Measurements from ENCODE around the gene PLCD3.

The PLCD3 gene

GRCh38 chr17:45135192-45135977, 3.1 kb upstream of the PLCD3 start, which contains the start of gene ACBD4:
ACBD4 (plus strand) TSS chr17:45135687; CDS start chr17:45136145, 458 bp downstream.
- H3K4me1 ChIP-seq (ENCODE audit: control insufficient read depth in 1 of 2, insufficient read depth in 2 of 2, low read length in 2 of 2): peaks cover 43 to 47% of the 10 kb centered on the region in 2 donors

GRCh38 chr17:45132572-45133463, 503 bp upstream of the PLCD3 start:
- Histone ChIP-seq H3K4me1 (ENCODE audit: control insufficient read depth in 1 of 2, insufficient read depth in 2 of 2, low read length in 2 of 2) (peaks cover 56 to 59% of the 10 kb centered on the region in 2 donors), H3K27me3 (ENCODE audit: control insufficient read depth in 1 of 2, insufficient read depth in 2 of 2, low read length in 2 of 2) (no peaks in the 10 kb centered on the region)

More at GRCh38 chr17:45135192-45135977, 3.1 kb upstream of the PLCD3 start, which contains the start of gene ACBD4:
- Histone ChIP-seq H3K9ac (ENCODE audit: low read depth in 1 of 2, low read length in 2 of 2) (peak within 1 kb of the TSS; percentile 86 to 97), H3K36me3 (ENCODE audit: control insufficient read depth in 1 of 2, insufficient read depth in 2 of 2, low read length in 2 of 2) (peaks cover 0 to 9% of the 10 kb centered on the region in 2 donors), H3K27ac (ENCODE audit: low read depth, low read length) (peak within 1 kb of the TSS; percentile 68), H3K27me3 (ENCODE audit: control insufficient read depth in 1 of 2, insufficient read depth in 2 of 2, low read length in 2 of 2) (no peaks in the 10 kb centered on the region), H3K4me3 (ENCODE audit: low read depth in 1 of 2, low read length in 2 of 2) (peak within 1 kb of the TSS; percentile 88 to 91), H3K9me3 (ENCODE audit: control insufficient read depth in 1 of 2, low read length in 2 of 2) (no peaks in the 10 kb centered on the region)

GRCh38 chr17:45131616-45132319, 547 bp downstream of the PLCD3 start:
- peak overlapping the region; percentile 46 to 51 for H3K9ac ChIP-seq (ENCODE audit: low read depth in 1 of 2, low read length in 2 of 2)

More at GRCh38 chr17:45132572-45133463, 503 bp upstream of the PLCD3 start:
- Histone ChIP-seq H3K9ac (ENCODE audit: low read depth in 1 of 2, low read length in 2 of 2) (peak overlapping the region; percentile 84 to 95), H3K4me3 (ENCODE audit: low read depth in 1 of 2, low read length in 2 of 2) (peak overlapping the region; percentile 87 to 89), H3K27ac (ENCODE audit: low read depth, low read length) (peak overlapping the region; percentile 94), H3K36me3 (ENCODE audit: control insufficient read depth in 1 of 2, insufficient read depth in 2 of 2, low read length in 2 of 2) (no peaks in the 10 kb centered on the region), H3K9me3 (ENCODE audit: control insufficient read depth in 1 of 2, low read length in 2 of 2) (no peaks in the 10 kb centered on the region)

GRCh38 chr17:45130681-45131615, 1.4 kb downstream of the PLCD3 start:
- Histone ChIP-seq H3K27ac (ENCODE audit: low read depth, low read length) (no peak overlapping the region), H3K9ac (ENCODE audit: low read depth in 1 of 2, low read length in 2 of 2) (peak overlapping the region in 1 of 2 donors; percentile 1), H3K4me1 (ENCODE audit: control insufficient read depth in 1 of 2, insufficient read depth in 2 of 2, low read length in 2 of 2) (peaks cover 48 to 56% of the 10 kb centered on the region in 2 donors)

More at GRCh38 chr17:45131616-45132319, 547 bp downstream of the PLCD3 start:
- Histone ChIP-seq H3K9me3 (ENCODE audit: control insufficient read depth in 1 of 2, low read length in 2 of 2) (no peaks in the 10 kb centered on the region), H3K4me3 (ENCODE audit: low read depth in 1 of 2, low read length in 2 of 2) (peak overlapping the region; percentile 53 to 62), H3K4me1 (ENCODE audit: control insufficient read depth in 1 of 2, insufficient read depth in 2 of 2, low read length in 2 of 2) (peaks cover 56 to 64% of the 10 kb centered on the region in 2 donors), H3K27me3 (ENCODE audit: control insufficient read depth in 1 of 2, insufficient read depth in 2 of 2, low read length in 2 of 2) (no peaks in the 10 kb centered on the region), H3K36me3 (ENCODE audit: control insufficient read depth in 1 of 2, insufficient read depth in 2 of 2, low read length in 2 of 2) (no peaks in the 10 kb centered on the region), H3K27ac (ENCODE audit: low read depth, low read length) (no peak overlapping the region)

GRCh38 chr17:45129940-45130680, 2.2 kb downstream of the PLCD3 start:
- Histone ChIP-seq H3K9ac (ENCODE audit: low read depth in 1 of 2, low read length in 2 of 2) (no peak overlapping the region), H3K36me3 (ENCODE audit: control insufficient read depth in 1 of 2, insufficient read depth in 2 of 2, low read length in 2 of 2) (no peaks in the 10 kb centered on the region), H3K4me3 (ENCODE audit: low read depth in 1 of 2, low read length in 2 of 2) (no peak overlapping the region), H3K27me3 (ENCODE audit: control insufficient read depth in 1 of 2, insufficient read depth in 2 of 2, low read length in 2 of 2) (no peaks in the 10 kb centered on the region), H3K27ac (ENCODE audit: low read depth, low read length) (no peak overlapping the region), H3K9me3 (ENCODE audit: control insufficient read depth in 1 of 2, low read length in 2 of 2) (no peaks in the 10 kb centered on the region), H3K4me1 (ENCODE audit: control insufficient read depth in 1 of 2, insufficient read depth in 2 of 2, low read length in 2 of 2) (peaks cover 45 to 53% of the 10 kb centered on the region in 2 donors)

More at GRCh38 chr17:45130681-45131615, 1.4 kb downstream of the PLCD3 start:
- Histone ChIP-seq H3K4me3 (ENCODE audit: low read depth in 1 of 2, low read length in 2 of 2) (peak overlapping the region in 1 of 2 donors; percentile 53), H3K9me3 (ENCODE audit: control insufficient read depth in 1 of 2, low read length in 2 of 2) (no peaks in the 10 kb centered on the region), H3K36me3 (ENCODE audit: control insufficient read depth in 1 of 2, insufficient read depth in 2 of 2, low read length in 2 of 2) (no peaks in the 10 kb centered on the region), H3K27me3 (ENCODE audit: control insufficient read depth in 1 of 2, insufficient read depth in 2 of 2, low read length in 2 of 2) (no peaks in the 10 kb centered on the region)

GRCh38 chr17:45129426-45129939, 2.8 kb downstream of the PLCD3 start:
- no peak overlapping the region for H3K4me3 ChIP-seq (ENCODE audit: low read depth in 1 of 2, low read length in 2 of 2)
- H3K27ac ChIP-seq (ENCODE audit: low read depth, low read length): no peak overlapping the region
- H3K4me1 ChIP-seq (ENCODE audit: control insufficient read depth in 1 of 2, insufficient read depth in 2 of 2, low read length in 2 of 2): peaks cover 47 to 56% of the 10 kb centered on the region in 2 donors

GRCh38 chr17:45128989-45129388, 3.3 kb downstream of the PLCD3 start:
- H3K4me1 ChIP-seq (ENCODE audit: control insufficient read depth in 1 of 2, insufficient read depth in 2 of 2, low read length in 2 of 2): peaks cover 52 to 61% of the 10 kb centered on the region in 2 donors
- no peaks in the 10 kb centered on the region for H3K27me3 ChIP-seq (ENCODE audit: control insufficient read depth in 1 of 2, insufficient read depth in 2 of 2, low read length in 2 of 2)
- no peak overlapping the region for H3K4me3 ChIP-seq (ENCODE audit: low read depth in 1 of 2, low read length in 2 of 2)
- no peak overlapping the region for H3K9ac ChIP-seq (ENCODE audit: low read depth in 1 of 2, low read length in 2 of 2)
- no peaks in the 10 kb centered on the region for H3K36me3 ChIP-seq (ENCODE audit: control insufficient read depth in 1 of 2, insufficient read depth in 2 of 2, low read length in 2 of 2)
- H3K27ac ChIP-seq (ENCODE audit: low read depth, low read length): no peak overlapping the region
- H3K9me3 ChIP-seq (ENCODE audit: control insufficient read depth in 1 of 2, low read length in 2 of 2): no peaks in the 10 kb centered on the region

More at GRCh38 chr17:45129426-45129939, 2.8 kb downstream of the PLCD3 start:
- Histone ChIP-seq H3K9ac (ENCODE audit: low read depth in 1 of 2, low read length in 2 of 2) (no peak overlapping the region), H3K36me3 (ENCODE audit: control insufficient read depth in 1 of 2, insufficient read depth in 2 of 2, low read length in 2 of 2) (no peaks in the 10 kb centered on the region), H3K9me3 (ENCODE audit: control insufficient read depth in 1 of 2, low read length in 2 of 2) (no peaks in the 10 kb centered on the region), H3K27me3 (ENCODE audit: control insufficient read depth in 1 of 2, insufficient read depth in 2 of 2, low read length in 2 of 2) (no peaks in the 10 kb centered on the region)

- H3K9me3 ChIP-seq (ENCODE audit: control insufficient read depth in 1 of 2, low read length in 2 of 2): no peaks in the 10 kb centered on the region
- H3K36me3 ChIP-seq (ENCODE audit: control insufficient read depth in 1 of 2, insufficient read depth in 2 of 2, low read length in 2 of 2): no peaks in the 10 kb centered on the region
- H3K27ac ChIP-seq (ENCODE audit: low read depth, low read length): no peak overlapping the region
- no peaks in the 10 kb centered on the region for H3K27me3 ChIP-seq (ENCODE audit: control insufficient read depth in 1 of 2, insufficient read depth in 2 of 2, low read length in 2 of 2)
- peaks cover 59 to 66% of the 10 kb centered on the region in 2 donors for H3K4me1 ChIP-seq (ENCODE audit: control insufficient read depth in 1 of 2, insufficient read depth in 2 of 2, low read length in 2 of 2)
- H3K9ac ChIP-seq (ENCODE audit: low read depth in 1 of 2, low read length in 2 of 2): peak overlapping the region in 1 of 2 donors; percentile 18
- peak overlapping the region in 1 of 2 donors; percentile 21 for H3K4me3 ChIP-seq (ENCODE audit: low read depth in 1 of 2, low read length in 2 of 2)
Measured at GRCh38 chr17:45128331-45128730, 4.0 kb downstream of the PLCD3 start.
